Fibroblast of mammary gland (primary cell): ENCODE measurements around the gene PDCD5.

ENCODE experiments used
- DNase-seq: peaks from one replicate; pipeline ENCODE4 v3.0.0-alpha.2; 2010; ENCODE audit warnings: low read depth
- H3K4me3 ChIP-seq: 2 replicates; pipeline ENCODE4 v1.5.1; 2011; ENCODE audit warnings: low read depth, mild to moderate bottlenecking, low read length, moderate library complexity; ENCODE audit not compliant: control insufficient read depth
- CTCF ChIP-seq: conservative IDR thresholded peaks from 2 replicates; pipeline ENCODE4 v1.5.1; 2011; ENCODE audit warnings: low read depth, low read length, inconsistent platforms; ENCODE audit not compliant: control insufficient read depth, insufficient read depth

Gene PDCD5

GRCh38 chr19:32599736-32600157 lies 18.8 kb downstream of the PDCD5 start:
- no peak overlapping the region for H3K4me3 ChIP-seq
- TF ChIP-seq CTCF: peak; percentile 82
- peak; percentile 76 for DNase-seq

GRCh38 chr19:32603961-32604360 lies 23.0 kb downstream of the PDCD5 start:
- no peak for DNase-seq
- H3K4me3 ChIP-seq: no peak overlapping the region
- no peak for TF ChIP-seq CTCF

- no peak for DNase-seq
- no peak for TF ChIP-seq CTCF
- H3K4me3 ChIP-seq: no peak overlapping the region
Measured at GRCh38 chr19:32605544-32605943, 24.6 kb downstream of the PDCD5 start.

GRCh38 chr19:32606289-32606688 lies 25.3 kb downstream of the PDCD5 start:
- no peak for DNase-seq
- no peak for TF ChIP-seq CTCF

GRCh38 chr19:32607479-32607878 lies 26.5 kb downstream of the PDCD5 start:
- TF ChIP-seq CTCF: no peak
- DNase-seq: no peak
- H3K4me3 ChIP-seq: no peak overlapping the region

More at GRCh38 chr19:32606289-32606688, 25.3 kb downstream of the PDCD5 start:
- no peak overlapping the region for H3K4me3 ChIP-seq

- TF ChIP-seq CTCF: no peak
- DNase-seq: peak; percentile 71
- no peak overlapping the region for H3K4me3 ChIP-seq
Measured at GRCh38 chr19:32611161-32611560, 30.2 kb downstream of the PDCD5 start.

GRCh38 chr19:32613008-32613407 lies 32.0 kb downstream of the PDCD5 start:
- H3K4me3 ChIP-seq: no peak overlapping the region
- TF ChIP-seq CTCF: no peak
- no peak for DNase-seq
